Activated B cell treated with CpG ODN at 0.5 μM for 24 hours (primary cell): ENCODE data around the gene CDK12. TPM values are rescaled to one million over a fixed set of nuclear protein-coding genes. Genes with fewer than 3 reads are reported as not detected.
A peak's percentile ranks its signal among the peaks of the same experiment; 100 is the strongest.

ENCODE experiments used
- ATAC-seq: fragments of 200-7000 bp; cut with Tn5 transposase; one replicate; pipeline ENCODE4 v1.10.0; 2021; ENCODE audit warnings: low read depth, mild to moderate bottlenecking, moderate library complexity
- CTCF ChIA-PET: fragments of 350-600 bp; sonication (Branson Sonifier 250); formaldehyde crosslinking; loops from one replicate; lab custom pipeline; 2021; ENCODE audit warnings: antibody characterized with exemption; lab: Charles Lee
- POLR2A ChIA-PET: fragments of 350-600 bp; sonication (Branson Sonifier 250); formaldehyde crosslinking; loops from one replicate; lab custom pipeline; 2021; ENCODE audit warnings: antibody characterized with exemption; lab: Charles Lee
- DNase-seq: peaks from one replicate; pipeline ENCODE4 v3.0.0; 2022
- H3K27ac Mint-ChIP-seq: one replicate; pipeline ENCODE4 v1.8.0; 2020; ENCODE audit warnings: mixed read lengths
- H3K27me3 Mint-ChIP-seq: one replicate; pipeline ENCODE4 v1.8.0; 2021; ENCODE audit warnings: mixed read lengths
- H3K36me3 Mint-ChIP-seq: one replicate; pipeline ENCODE4 v1.8.0; 2021; ENCODE audit warnings: low read depth, mixed read lengths
- H3K4me1 Mint-ChIP-seq: one replicate; pipeline ENCODE4 v1.8.0; 2021; ENCODE audit warnings: mixed read lengths
- H3K4me3 Mint-ChIP-seq: one replicate; pipeline ENCODE4 v1.8.0; 2020; ENCODE audit warnings: mild to moderate bottlenecking, mixed read lengths
- H3K9me3 Mint-ChIP-seq: one replicate; pipeline ENCODE4 v1.8.0; 2020; ENCODE audit warnings: mixed read lengths
- CTCF ChIP-seq: fragments of 200-600 bp; IDR thresholded peaks from one replicate; pipeline ENCODE4 v1.8.0; 2022; ENCODE audit warnings: antibody characterized with exemption, mild to moderate bottlenecking
- intact Hi-C: fragments of 100-400 bp; cut with micrococcal nuclease; formaldehyde crosslinking; loops from one replicate; pipeline ENCODE4 v1.15.1; 2024
- total RNA-seq: library from RNA; stranded (reverse); gene quantifications from 2 replicates; pipeline ENCODE4 v1.2.3, GENCODE V29; 2022

Gene CDK12
- total RNA-seq, 1 donor from 2014 or later, result 118 TPM

DNA sequence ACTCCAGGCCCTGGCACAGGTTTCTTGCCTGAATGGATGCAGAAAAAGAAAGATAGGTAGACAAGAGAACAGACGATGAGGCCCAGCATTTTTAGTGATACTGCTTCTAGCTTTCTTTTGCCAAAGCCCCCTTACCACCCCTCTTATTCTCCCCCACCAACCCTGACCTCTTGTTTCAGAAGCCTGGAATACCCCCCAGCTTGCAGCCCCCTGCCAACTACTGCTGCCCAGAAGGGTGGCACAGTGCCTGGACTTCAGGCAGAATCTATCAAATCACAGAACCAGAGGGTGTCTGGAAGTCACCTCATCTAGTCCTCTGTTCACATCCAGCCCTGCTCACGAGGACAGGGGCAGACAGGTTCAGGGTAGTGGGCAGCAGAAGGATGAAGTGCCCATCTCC is 110.8 kb downstream of the CDK12 start:
- intact Hi-C loops, result loop anchor here (2.0 kb wide), 1 partner anchor 21 kb away; no protein-coding TSS in a partner anchor
- Mint-ChIP-seq H3K4me1 (peaks cover 4% of the 10 kb centered on the region), H3K9me3 (peaks cover 3% of the 10 kb centered on the region), H3K27ac (no peak overlapping the region), H3K27me3 (peaks cover 6% of the 10 kb centered on the region), H3K36me3 (peaks cover 38% of the 10 kb centered on the region), H3K4me3 (no peak overlapping the region)
- ChIA-PET POLR2A (no interaction called here), CTCF (no interaction called here)
- TF ChIP-seq CTCF, result no peak
- DNase-seq, result no peak
- ATAC-seq, result no peak

DNA sequence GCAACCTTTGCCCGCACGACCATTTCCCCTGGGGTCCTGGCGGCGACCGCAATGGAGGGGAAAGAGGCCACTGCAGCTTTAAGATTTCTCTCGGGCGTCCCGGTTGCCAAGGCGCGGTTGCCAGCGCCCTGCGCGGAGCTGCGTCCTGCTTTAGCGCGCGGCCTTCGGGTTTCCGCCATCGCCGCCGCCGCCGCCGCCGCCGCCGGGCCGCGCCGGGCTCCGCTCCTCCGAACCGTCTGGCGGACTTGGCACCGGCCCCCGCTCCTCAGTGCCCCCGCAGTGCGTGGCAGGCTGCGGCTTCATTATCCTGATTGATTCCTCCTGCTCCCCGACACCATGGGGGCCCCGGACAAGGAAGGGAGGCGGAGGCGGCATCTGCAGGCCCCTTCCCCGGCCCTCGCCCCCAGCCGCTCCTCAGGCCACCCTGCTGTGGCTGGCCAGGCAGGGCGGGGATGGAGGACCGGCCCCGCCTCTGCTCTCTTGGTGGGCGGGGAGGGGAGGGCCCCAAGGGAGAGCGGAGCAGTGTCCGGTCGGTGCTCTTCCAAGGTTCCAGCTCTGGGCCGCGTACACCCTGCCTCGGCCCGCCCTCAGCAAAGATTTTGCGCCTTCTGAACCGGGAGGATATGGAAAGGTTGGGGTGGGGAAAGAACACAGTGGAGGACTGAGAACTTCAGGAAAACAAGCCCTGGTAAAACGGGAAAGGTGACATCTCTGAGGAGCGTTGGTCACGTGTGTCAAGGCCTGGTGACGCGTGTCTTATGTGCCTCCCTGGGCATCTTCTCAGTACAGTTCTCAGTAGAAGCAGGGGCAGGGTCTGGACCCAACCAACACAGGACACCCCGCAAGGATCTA is 112.4 kb downstream of the CDK12 start:
- H3K27me3 Mint-ChIP-seq, result peaks cover 10% of the 10 kb centered on the region
- H3K27ac Mint-ChIP-seq, result no peak overlapping the region
- DNase-seq (peak; percentile 29), ATAC-seq (peak; percentile 72)
- POLR2A ChIA-PET, result interaction anchor here (0.6 to 1.4 kb wide), 5 partner anchors 13 to 407 kb away, joined by 3 to 9 read pairs (median 3); partner anchors contain the start of genes CDK12 and PSMD3
- H3K4me3 Mint-ChIP-seq, result peak overlapping the region; percentile 90
- TF ChIP-seq CTCF, result no peak
- H3K36me3 Mint-ChIP-seq, result peaks cover 25% of the 10 kb centered on the region
- intact Hi-C loops, result loop anchor here (2.0 kb wide), 1 partner anchor 23 kb away; no protein-coding TSS in a partner anchor
- H3K4me1 Mint-ChIP-seq, result peaks cover 4% of the 10 kb centered on the region
- CTCF ChIA-PET, result no interaction called here
- peaks cover 3% of the 10 kb centered on the region for H3K9me3 Mint-ChIP-seq

DNA sequence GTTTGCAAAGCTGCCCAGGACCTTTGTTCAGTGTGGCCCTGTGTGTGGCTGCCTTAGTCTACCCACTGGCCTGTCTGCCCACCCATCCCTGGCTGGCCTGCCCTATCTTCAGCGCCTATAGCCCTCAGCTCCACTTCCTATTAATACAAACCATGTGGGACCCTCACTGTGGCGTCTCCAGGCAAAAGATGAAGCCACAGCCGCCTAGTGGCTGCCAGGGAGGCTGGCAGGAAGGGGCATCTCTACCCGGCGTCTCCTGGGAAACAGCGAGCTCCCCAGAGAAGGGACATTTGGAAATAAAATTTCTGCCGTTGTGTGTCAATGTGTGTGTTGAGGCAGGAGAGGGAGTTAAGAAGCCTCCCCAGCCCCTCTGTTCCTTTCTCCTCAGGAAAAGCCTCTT is 114.9 kb downstream of the CDK12 start:
- H3K27me3 Mint-ChIP-seq, result peaks cover 10% of the 10 kb centered on the region
- peaks cover 4% of the 10 kb centered on the region for H3K4me1 Mint-ChIP-seq
- intact Hi-C loops, result loop anchor here (1.0 kb wide), 1 partner anchor 28 kb away; no protein-coding TSS in a partner anchor
- H3K36me3 Mint-ChIP-seq, result peaks cover 3% of the 10 kb centered on the region
- no peak for TF ChIP-seq CTCF
- CTCF ChIA-PET, result interaction anchor here (1.1 to 2.2 kb wide), 2 partner anchors 28 to 46 kb away, joined by 3 to 9 read pairs; no protein-coding TSS in a partner anchor
- no peak for DNase-seq
- no peak for ATAC-seq
- POLR2A ChIA-PET, result no interaction called here
- no peak overlapping the region for H3K4me3 Mint-ChIP-seq
- H3K9me3 Mint-ChIP-seq, result peaks cover under 1% of the 10 kb centered on the region
- H3K27ac Mint-ChIP-seq, result no peak overlapping the region

DNA sequence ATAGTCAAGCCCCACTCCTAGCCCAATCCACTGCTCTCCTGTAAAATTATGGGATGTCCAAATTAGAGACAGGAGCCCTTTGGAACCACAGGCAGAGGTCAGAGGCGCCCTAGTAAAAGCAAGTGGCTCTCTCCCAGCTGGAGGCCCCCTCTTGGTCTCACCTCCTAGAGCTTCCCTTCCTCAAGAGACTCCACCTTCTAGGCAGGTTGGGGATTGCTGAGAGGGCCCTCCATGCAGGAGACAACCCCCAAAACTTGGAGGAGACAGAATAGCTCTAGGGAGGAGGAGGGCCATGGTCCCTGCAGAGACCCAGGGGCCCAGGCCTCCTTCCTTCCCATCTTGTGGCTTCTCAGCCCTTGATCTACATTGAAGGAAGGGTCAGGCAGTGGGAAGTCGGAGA is 117.0 kb downstream of the CDK12 start:
- ChIA-PET CTCF (no interaction called here), POLR2A (no interaction called here)
- DNase-seq (no peak), ATAC-seq (no peak)
- Mint-ChIP-seq H3K4me1 (peaks cover 4% of the 10 kb centered on the region), H3K9me3 (no peaks in the 10 kb centered on the region), H3K27me3 (peaks cover 10% of the 10 kb centered on the region), H3K4me3 (no peak overlapping the region), H3K36me3 (no peaks in the 10 kb centered on the region), H3K27ac (no peak overlapping the region)
- TF ChIP-seq CTCF, result no peak
- intact Hi-C loops, result no loop called here
